Pancreas (tissue), 10 donors: ENCODE data around the gene IQCE. TPM values are rescaled to one million over a fixed set of nuclear protein-coding genes. Genes with fewer than 3 reads are reported as not detected.
A peak's percentile ranks its signal among the peaks of the same experiment; 100 is the strongest.
"Not testable (repeated sequence)": the region's sequence is repeated elsewhere in the genome, so short reads cannot be mapped to it uniquely, and the experiment has no call there.

Source experiments
- ATAC-seq, 4 donors: fragments of 200-7000 bp; cut with Tn5 transposase; one replicate each; pipeline versions ENCODE4 v1.8.0 to v1.9.1; 2020; ENCODE audit warnings: mild to moderate bottlenecking in 4 of 4, moderate library complexity in 4 of 4
- DNase-seq, 6 donors: peaks; one replicate each; pipeline ENCODE4 v3.0.0-alpha.2; 2020
- FAIRE-seq: peaks from 2 replicates; lab custom pipeline; 2012; peaks lifted over from hg19 to GRCh38; lab: Jason Lieb, UNC
- H3K27ac ChIP-seq, 4 donors: fragments of 200-600 bp; sonication (generic); 1 replicate in 3 of 4; 2 replicates in 1 of 4; pipeline versions ENCODE4 v1.5.0 to v1.8.0; 2020
- H3K27me3 ChIP-seq, 4 donors: fragments of 200-600 bp; one replicate each; pipeline ENCODE4 v1.8.0; 2021
- H3K36me3 ChIP-seq, 3 donors: fragments of 200-600 bp; sonication (generic) in 1 of 3; one replicate each; pipeline versions ENCODE4 v1.5.0 to v1.8.0; 2020 to 2021
- H3K4me1 ChIP-seq, 3 donors: fragments of 200-600 bp; one replicate each; pipeline ENCODE4 v1.8.0; 2021
- H3K4me3 ChIP-seq, 4 donors: fragments of 200-600 bp; sonication (generic) in 2 of 4; one replicate each; pipeline versions ENCODE4 v1.5.0 to v1.8.0; 2020 to 2021
- H3K9me3 ChIP-seq, 4 donors: fragments of 200-600 bp; one replicate each; pipeline ENCODE4 v1.8.0; 2021
- WGBS, 2 donors: extraction: QIAGEN DNeasy Blood & Tissue Kit; methylation state at CpG; one replicate each; pipeline ENCODE4 v1.1.7; 2013; 5-methylcytosine and 5-hydroxymethylcytosine counted together
- intact Hi-C, 3 donors: fragments of 100-400 bp; cut with DNase I; formaldehyde crosslinking; loops; one replicate each; pipeline versions ENCODE4 v1.11.1 to v1.14.2; 2022
- polyA plus RNA-seq, 2 donors: library from polyadenylated mRNA; stranded (reverse); fragments of 200-250 nt; gene quantifications; one replicate each; pipeline ENCODE4 v1.2.3, GENCODE V29; 2013
- total RNA-seq, 6 donors: library from RNA; stranded (reverse); fragmentation: NEBNext Ultra II Directional in 4 of 6; extraction: Animal tissue kit (Norgen Biotek cat#: 25700) in 4 of 6; gene quantifications; one replicate each; pipeline versions ENCODE4 v1.2.1 to v1.2.4, GENCODE V29; 2021 to 2023
- TF ChIP-seq, protein P1 (sequence below), 4 donors: fragments of 200-600 bp; sonication (generic) in 3 of 4; IDR thresholded peaks; one replicate each; pipeline versions ENCODE4 v1.5.0 to v1.8.0; 2021; ENCODE audit warnings: antibody characterized with exemption in 4 of 4
- donor health status: healthy with polysubstance abuse.
- donor health status: DM: no; HTN: no; CAD: no; lungs with moderate emphysema.
- donor health status: DM: no; HTN: no; CAD: no.
- donor health status: control.
- donor health status: control.
- donor health status: Bipolar disorder and iron deficiency.
- donor health status: DM: yes; HTN: yes; CAD: no.
- donor health status: DM: no; HTN: no; CAD: no.
- donor health status: DM: no; HTN: no; CAD: no.
- donor health status: DM: yes; HTN: yes; CAD: no.

The IQCE gene
- total and polyA plus RNA-seq, 8 donors = 8.8 to 14.1 (median 10.9) TPM

DNA sequence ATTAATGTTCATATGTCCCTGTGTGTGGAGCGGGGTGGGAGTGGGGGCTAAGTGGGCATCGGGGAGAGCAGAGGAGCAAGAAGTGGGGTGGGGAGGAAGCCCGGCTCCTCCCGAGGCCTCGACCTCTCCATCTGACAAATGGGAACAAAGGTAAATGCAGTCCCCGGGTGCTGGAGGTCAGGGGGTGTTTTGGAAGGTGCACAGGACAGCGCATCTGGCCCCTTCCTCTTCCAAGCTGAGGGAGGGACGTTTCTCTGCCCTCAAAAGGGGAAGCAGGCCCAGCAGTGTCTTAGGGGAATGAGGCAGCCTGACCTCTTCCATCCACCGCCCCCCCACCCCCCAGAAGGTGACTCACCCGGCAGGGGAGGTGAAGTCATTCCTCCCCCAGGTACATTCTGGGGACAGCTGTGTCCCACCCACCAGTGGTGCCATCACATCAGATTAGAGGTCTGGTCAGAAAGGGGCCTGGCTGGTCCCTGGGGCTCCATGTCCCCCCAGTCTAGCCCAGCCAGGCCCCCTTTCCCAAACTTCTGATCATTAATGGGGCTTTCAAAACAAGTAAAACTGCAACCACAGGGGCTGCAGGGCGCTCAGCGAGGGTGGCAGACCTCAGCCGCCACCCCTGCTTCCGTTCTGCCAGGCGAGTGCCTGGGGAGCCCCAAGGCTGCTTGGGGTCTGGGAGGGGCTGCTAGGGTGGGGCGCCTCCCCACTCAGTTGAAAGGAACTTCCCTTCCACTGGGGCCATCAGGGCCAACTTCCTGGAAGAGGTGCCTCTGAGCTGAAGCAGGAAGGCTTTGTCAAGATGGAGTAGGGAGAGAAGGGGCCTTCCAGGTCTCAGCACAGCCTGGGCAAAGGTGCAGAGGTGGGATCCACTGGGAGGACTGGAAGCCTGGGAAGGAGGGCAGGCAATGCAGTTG lies 28.4 kb upstream of the IQCE start:
- DNase-seq (peak in 3 of 6 donors; percentile 47 to 70 (median 59)), FAIRE-seq (no peak)
- H3K4me1 ChIP-seq = peaks cover 25 to 54% (median 31%) of the 10 kb centered on the region in 3 donors

GRCh38 chr7:2530994-2531795 lies 27.6 kb upstream of the IQCE start:
- H3K4me3 ChIP-seq, FAIRE-seq, H3K27me3 ChIP-seq, H3K36me3 ChIP-seq, H3K9me3 ChIP-seq, intact Hi-C loops: not testable (repeated sequence)
- peaks cover 19 to 46% (median 23%) of the 10 kb centered on the region in 3 donors for H3K4me1 ChIP-seq
- peak overlapping the region in 3 of 4 donors; percentile 32 to 67 (median 45) for H3K27ac ChIP-seq
- WGBS, 2 donors = 18 to 26% methylated on average over 28 to 43 of the region's 43 CpGs
- ATAC-seq = peak; percentile 11 to 39 (median 32)
- peak in 5 of 6 donors; percentile 45 to 81 (median 62) for DNase-seq

More for the DNA sequence above, 28.4 kb upstream of the IQCE start:
- Histone ChIP-seq H3K27me3 (no peaks in the 10 kb centered on the region), H3K27ac (peak overlapping the region; percentile 32 to 67 (median 40)), H3K4me3 (no peak overlapping the region), H3K9me3 (no peaks in the 10 kb centered on the region), H3K36me3 (peaks cover 0 to 9% (median 0%) of the 10 kb centered on the region in 3 donors)
- peak in 3 of 4 donors; percentile 1 to 11 (median 5) for ATAC-seq
- intact Hi-C loops = no loop called here
- WGBS, 2 donors = 74 to 77% methylated on average over 16 of the region's 16 CpGs
- TF ChIP-seq, protein P1, sequence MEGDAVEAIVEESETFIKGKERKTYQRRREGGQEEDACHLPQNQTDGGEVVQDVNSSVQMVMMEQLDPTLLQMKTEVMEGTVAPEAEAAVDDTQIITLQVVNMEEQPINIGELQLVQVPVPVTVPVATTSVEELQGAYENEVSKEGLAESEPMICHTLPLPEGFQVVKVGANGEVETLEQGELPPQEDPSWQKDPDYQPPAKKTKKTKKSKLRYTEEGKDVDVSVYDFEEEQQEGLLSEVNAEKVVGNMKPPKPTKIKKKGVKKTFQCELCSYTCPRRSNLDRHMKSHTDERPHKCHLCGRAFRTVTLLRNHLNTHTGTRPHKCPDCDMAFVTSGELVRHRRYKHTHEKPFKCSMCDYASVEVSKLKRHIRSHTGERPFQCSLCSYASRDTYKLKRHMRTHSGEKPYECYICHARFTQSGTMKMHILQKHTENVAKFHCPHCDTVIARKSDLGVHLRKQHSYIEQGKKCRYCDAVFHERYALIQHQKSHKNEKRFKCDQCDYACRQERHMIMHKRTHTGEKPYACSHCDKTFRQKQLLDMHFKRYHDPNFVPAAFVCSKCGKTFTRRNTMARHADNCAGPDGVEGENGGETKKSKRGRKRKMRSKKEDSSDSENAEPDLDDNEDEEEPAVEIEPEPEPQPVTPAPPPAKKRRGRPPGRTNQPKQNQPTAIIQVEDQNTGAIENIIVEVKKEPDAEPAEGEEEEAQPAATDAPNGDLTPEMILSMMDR (IDR thresholded peaks at IDR 0.05) = no peak

- H3K27me3 ChIP-seq = not testable (repeated sequence)
Observed at GRCh38 chr7:2531796-2532110, 27.0 kb upstream of the IQCE start.

DNA sequence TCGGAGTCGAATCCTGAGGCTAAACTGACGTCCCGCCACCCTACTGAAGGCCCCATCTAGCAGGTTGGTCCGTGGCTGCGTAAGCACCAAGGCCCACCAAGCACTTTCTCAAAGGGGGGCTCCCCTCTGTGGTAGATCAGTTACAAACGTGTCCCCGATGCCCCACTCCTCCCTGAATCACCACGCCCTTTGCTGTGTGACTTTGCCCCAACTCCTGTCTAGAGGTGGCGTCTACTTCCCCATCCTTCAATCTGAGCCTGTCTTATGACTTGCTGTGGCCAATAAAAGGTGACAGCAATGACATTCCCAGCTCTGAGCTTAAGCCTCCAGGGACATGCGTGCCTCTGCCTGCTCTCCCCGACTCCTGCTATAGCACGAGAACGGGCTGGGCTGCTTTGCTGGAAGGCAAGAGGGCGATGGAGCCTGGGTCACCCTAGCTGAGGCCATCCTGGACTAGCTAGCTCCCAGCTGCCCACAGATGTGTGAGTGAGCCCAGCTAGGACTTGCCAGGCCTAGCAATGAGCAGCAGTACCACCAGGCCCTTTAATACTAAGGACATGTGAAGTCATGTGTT lies 26.5 kb upstream of the IQCE start:
- H3K4me1 ChIP-seq = peaks cover 12 to 35% (median 15%) of the 10 kb centered on the region in 3 donors
- H3K9me3 ChIP-seq, FAIRE-seq, intact Hi-C loops, H3K4me3 ChIP-seq, H3K27me3 ChIP-seq, H3K27ac ChIP-seq, H3K36me3 ChIP-seq: not testable (repeated sequence)
- peak in 1 of 4 donors; percentile 3 for ATAC-seq
- 66 to 76% methylated on average over 10 to 13 of the region's 15 CpGs for WGBS, 2 donors
- peak in 2 of 6 donors; percentile 41 to 44 for DNase-seq

More at GRCh38 chr7:2531796-2532110, 27.0 kb upstream of the IQCE start:
- H3K36me3 ChIP-seq, FAIRE-seq, H3K27ac ChIP-seq, H3K9me3 ChIP-seq, H3K4me3 ChIP-seq, intact Hi-C loops: not testable (repeated sequence)
- WGBS, 2 donors = 23 to 31% methylated on average over 10 to 17 of the region's 17 CpGs
- H3K4me1 ChIP-seq = peaks cover 17 to 40% (median 19%) of the 10 kb centered on the region in 3 donors
- peak; percentile 8 to 51 (median 38) for ATAC-seq
- peak in 4 of 6 donors; percentile 26 to 86 (median 58) for DNase-seq

DNA sequence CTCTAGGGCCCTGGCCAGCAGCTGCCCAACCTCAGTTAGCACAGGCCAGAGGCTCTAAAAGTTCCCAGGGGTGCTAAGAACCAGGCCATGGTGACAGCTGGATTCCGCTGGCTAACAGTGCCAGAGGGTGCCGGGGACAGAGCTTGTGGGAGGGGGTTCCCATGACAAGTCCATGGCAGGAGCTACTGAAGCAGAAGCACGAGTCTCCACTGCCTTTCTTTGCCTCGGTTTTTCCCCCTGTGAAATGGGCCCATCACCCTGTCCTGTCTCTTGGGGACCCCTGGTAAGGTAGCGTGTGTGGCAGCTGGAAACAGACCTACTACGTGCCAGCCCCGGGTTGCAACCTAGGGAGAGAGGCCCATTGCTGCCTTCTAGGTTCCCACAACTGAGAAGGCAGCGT lies 26.0 kb upstream of the IQCE start:
- FAIRE-seq, H3K9me3 ChIP-seq, H3K27ac ChIP-seq, H3K27me3 ChIP-seq, H3K4me3 ChIP-seq, intact Hi-C loops, H3K36me3 ChIP-seq: not testable (repeated sequence)
- peak in 2 of 6 donors; percentile 43 to 51 for DNase-seq
- ATAC-seq = peak in 1 of 4 donors; percentile 1
- WGBS, 2 donors = 74 to 81% methylated on average over 5 of the region's 8 CpGs
- peaks cover 8 to 30% (median 9%) of the 10 kb centered on the region in 3 donors for H3K4me1 ChIP-seq

GRCh38 chr7:2533566-2533965 lies 25.2 kb upstream of the IQCE start:
- FAIRE-seq, H3K9me3 ChIP-seq, H3K27ac ChIP-seq, H3K27me3 ChIP-seq, intact Hi-C loops, DNase-seq, ATAC-seq, H3K4me3 ChIP-seq, H3K36me3 ChIP-seq: not testable (repeated sequence)
- peaks cover 5 to 22% (median 6%) of the 10 kb centered on the region in 3 donors for H3K4me1 ChIP-seq
- 24% methylated on average over 3 of the region's 8 CpGs; no CpG with 5 or more reads in 1 of the 2 donors for WGBS, 2 donors

GRCh38 chr7:2534214-2534613 lies 24.6 kb upstream of the IQCE start:
- H3K27me3 ChIP-seq, H3K27ac ChIP-seq, H3K36me3 ChIP-seq, FAIRE-seq, H3K4me3 ChIP-seq, intact Hi-C loops, H3K9me3 ChIP-seq, ATAC-seq: not testable (repeated sequence)
- WGBS, 2 donors = 80 to 90% methylated on average over 2 to 25 of the region's 34 CpGs
- peaks cover 0 to 16% (median 0%) of the 10 kb centered on the region in 3 donors for H3K4me1 ChIP-seq
- peak in 1 of 6 donors; percentile 33 for DNase-seq

GRCh38 chr7:2535872-2536627 lies 22.7 kb upstream of the IQCE start:
- 69 to 75% methylated on average over 18 to 19 of the region's 19 CpGs for WGBS, 2 donors
- intact Hi-C loops = not testable (repeated sequence)
- peak in 2 of 6 donors; percentile 20 to 45 for DNase-seq

More at GRCh38 chr7:2535872-2536627, 22.7 kb upstream of the IQCE start:
- not testable (repeated sequence) for H3K36me3 ChIP-seq, ATAC-seq, H3K27me3 ChIP-seq, H3K9me3 ChIP-seq, H3K27ac ChIP-seq, FAIRE-seq, H3K4me3 ChIP-seq, H3K4me1 ChIP-seq
